Measurements from ENCODE around the gene ADGRB2.

DNA sequence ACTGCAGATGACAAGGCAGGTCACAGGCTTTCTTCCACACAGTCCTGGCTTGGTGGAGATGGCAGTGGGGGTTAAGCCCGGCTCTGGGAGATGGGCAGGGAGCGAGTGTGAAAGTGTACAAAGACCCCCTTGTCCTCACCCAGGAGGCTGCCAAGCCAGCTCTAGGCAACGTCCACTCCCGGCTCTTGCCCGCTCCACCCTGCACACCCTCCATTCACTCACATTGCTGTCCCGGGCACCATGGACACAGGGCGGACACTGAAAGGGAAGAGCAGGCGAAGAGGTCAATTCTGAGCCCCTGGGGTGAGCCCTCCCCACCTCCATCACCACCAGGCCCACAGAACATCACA, 69.2 kb downstream of the ADGRB2 start:
- TF ChIP-seq, protein P1, sequence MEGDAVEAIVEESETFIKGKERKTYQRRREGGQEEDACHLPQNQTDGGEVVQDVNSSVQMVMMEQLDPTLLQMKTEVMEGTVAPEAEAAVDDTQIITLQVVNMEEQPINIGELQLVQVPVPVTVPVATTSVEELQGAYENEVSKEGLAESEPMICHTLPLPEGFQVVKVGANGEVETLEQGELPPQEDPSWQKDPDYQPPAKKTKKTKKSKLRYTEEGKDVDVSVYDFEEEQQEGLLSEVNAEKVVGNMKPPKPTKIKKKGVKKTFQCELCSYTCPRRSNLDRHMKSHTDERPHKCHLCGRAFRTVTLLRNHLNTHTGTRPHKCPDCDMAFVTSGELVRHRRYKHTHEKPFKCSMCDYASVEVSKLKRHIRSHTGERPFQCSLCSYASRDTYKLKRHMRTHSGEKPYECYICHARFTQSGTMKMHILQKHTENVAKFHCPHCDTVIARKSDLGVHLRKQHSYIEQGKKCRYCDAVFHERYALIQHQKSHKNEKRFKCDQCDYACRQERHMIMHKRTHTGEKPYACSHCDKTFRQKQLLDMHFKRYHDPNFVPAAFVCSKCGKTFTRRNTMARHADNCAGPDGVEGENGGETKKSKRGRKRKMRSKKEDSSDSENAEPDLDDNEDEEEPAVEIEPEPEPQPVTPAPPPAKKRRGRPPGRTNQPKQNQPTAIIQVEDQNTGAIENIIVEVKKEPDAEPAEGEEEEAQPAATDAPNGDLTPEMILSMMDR (IDR thresholded peaks at IDR 0.05 in 4 of 5, conservative IDR thresholded peaks at IDR 0.05 in 1 of 5), result no peak
- no peak for TF ChIP-seq POLR2A (IDR thresholded peaks at IDR 0.05)

Data from gastrocnemius medialis (tissue), 4 donors.